GM12873 (cell line): ENCODE measurements around the gene HORMAD2.

Experiments
- TF ChIP-seq, protein P1 (sequence below): IDR thresholded peaks from 2 replicates; pipeline ENCODE4 v1.5.1; 2012; ENCODE audit warnings: low read depth, mild to moderate bottlenecking, moderate library complexity, low read length, control low read depth; ENCODE audit not compliant: insufficient read depth; ENCODE audit errors: missing control alignments

HORMAD2 gene

GRCh38 chr22:30221121-30221992, 141.1 kb downstream of the HORMAD2 start:
- TF ChIP-seq, protein P1, sequence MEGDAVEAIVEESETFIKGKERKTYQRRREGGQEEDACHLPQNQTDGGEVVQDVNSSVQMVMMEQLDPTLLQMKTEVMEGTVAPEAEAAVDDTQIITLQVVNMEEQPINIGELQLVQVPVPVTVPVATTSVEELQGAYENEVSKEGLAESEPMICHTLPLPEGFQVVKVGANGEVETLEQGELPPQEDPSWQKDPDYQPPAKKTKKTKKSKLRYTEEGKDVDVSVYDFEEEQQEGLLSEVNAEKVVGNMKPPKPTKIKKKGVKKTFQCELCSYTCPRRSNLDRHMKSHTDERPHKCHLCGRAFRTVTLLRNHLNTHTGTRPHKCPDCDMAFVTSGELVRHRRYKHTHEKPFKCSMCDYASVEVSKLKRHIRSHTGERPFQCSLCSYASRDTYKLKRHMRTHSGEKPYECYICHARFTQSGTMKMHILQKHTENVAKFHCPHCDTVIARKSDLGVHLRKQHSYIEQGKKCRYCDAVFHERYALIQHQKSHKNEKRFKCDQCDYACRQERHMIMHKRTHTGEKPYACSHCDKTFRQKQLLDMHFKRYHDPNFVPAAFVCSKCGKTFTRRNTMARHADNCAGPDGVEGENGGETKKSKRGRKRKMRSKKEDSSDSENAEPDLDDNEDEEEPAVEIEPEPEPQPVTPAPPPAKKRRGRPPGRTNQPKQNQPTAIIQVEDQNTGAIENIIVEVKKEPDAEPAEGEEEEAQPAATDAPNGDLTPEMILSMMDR: no peak

DNA sequence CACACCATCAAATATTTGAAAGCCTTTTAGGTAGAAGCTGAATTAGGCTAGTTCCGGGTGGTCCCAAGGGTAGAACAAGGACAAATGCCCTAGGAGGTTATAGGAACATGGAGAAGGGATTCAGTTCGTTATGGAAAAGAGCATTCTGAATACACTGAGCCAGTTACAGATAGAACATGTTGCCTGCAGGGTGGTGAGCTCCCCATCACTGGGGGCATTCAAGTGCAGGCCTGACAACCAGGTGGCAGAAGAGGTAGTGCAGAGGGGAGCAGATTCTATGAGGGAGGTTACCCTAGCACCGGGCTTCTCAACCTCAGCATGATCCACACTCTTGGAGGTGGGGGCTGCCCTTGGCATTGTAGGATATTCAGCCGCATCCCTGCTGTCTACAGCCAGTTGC, 142.1 kb downstream of the HORMAD2 start:
- TF ChIP-seq, protein P1: no peak

- TF ChIP-seq, protein P1: no peak
Measured at GRCh38 chr22:30223303-30223702, 143.0 kb downstream of the HORMAD2 start.

DNA sequence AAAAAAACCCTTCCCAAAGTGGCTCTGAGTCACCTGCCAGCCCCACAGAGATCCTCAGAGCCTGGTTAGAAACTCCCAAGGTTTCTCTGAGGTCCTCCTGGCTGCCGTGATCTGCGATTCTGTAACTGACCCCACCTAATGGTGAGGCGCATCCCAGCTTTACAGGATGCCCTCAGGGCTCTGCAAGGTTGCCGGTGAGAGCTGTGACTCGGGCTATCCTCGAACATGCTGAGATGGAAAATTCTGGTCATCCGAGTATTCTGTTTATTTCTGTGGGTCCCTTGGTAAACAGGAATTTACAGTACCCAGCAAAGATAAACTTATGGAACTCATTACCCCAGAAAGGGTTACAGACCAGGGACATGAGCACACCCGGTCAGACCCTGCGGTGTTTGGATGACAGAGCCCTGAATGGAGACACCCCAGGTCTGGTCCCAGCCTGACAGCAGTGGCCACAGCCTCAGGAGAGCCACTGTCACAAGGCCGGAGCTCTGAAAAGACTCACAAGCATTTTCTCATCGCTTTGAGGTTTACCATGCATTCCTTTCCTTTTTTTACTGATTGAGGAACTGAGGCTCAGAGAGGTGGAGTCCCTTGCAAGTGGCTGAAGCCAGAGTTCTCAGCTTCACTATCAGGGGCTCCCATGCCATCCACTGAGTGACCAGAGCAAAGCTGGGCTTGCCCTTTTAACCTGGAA, 144.0 kb downstream of the HORMAD2 start:
- TF ChIP-seq, protein P1: no peak

- TF ChIP-seq, protein P1: no peak
Measured at GRCh38 chr22:30225220-30225927, 145.1 kb downstream of the HORMAD2 start.

GRCh38 chr22:30226192-30226832, 146.0 kb downstream of the HORMAD2 start:
- TF ChIP-seq, protein P1: no peak
